HG03520 (cell line): ENCODE results near the gene KATNIP.

Experiments
- ATAC-seq: cut with Tn5 transposase; IDR thresholded peaks from one replicate; pipeline ENCODE4 v1.9.1; 2021; ENCODE audit warnings: mild to moderate bottlenecking, moderate library complexity; ENCODE audit not compliant: unreplicated experiment

KATNIP gene

GRCh38 chr16:27579087-27579980, 29.4 kb downstream of the KATNIP start:
- no peak for ATAC-seq

GRCh38 chr16:27582883-27583282, 32.9 kb downstream of the KATNIP start:
- ATAC-seq, result no peak

- no peak for ATAC-seq
These were observed 33.7 kb downstream of the KATNIP start for GRCh38 chr16:27583634-27584033.

- ATAC-seq, result no peak
These were observed 35.3 kb downstream of the KATNIP start for GRCh38 chr16:27585200-27585599.

GRCh38 chr16:27586711-27587110, 36.8 kb downstream of the KATNIP start:
- no peak for ATAC-seq

- ATAC-seq, result no peak
These were observed 38.1 kb downstream of the KATNIP start for GRCh38 chr16:27588057-27588456.

GRCh38 chr16:27591837-27592236, 41.9 kb downstream of the KATNIP start:
- ATAC-seq, result no peak

- no peak for ATAC-seq
These were observed 45.5 kb downstream of the KATNIP start for GRCh38 chr16:27595475-27595874.

GRCh38 chr16:27595993-27596392, 46.0 kb downstream of the KATNIP start:
- ATAC-seq, result no peak

- ATAC-seq, result no peak
These were observed 46.5 kb downstream of the KATNIP start for GRCh38 chr16:27596411-27596810.

GRCh38 chr16:27597361-27597760, 47.4 kb downstream of the KATNIP start:
- ATAC-seq, result no peak

- no peak for ATAC-seq
These were observed 48.3 kb downstream of the KATNIP start for GRCh38 chr16:27598220-27598619.

GRCh38 chr16:27598931-27599565, 49.1 kb downstream of the KATNIP start:
- no peak for ATAC-seq

GRCh38 chr16:27599606-27600005, 49.7 kb downstream of the KATNIP start:
- no peak for ATAC-seq
